ENCODE measurements around the gene NRM. TPM values are rescaled to one million over a fixed set of nuclear protein-coding genes. Genes with fewer than 3 reads are reported as not detected.

Gene NRM
- total and polyA plus RNA-seq, 2 of the 13 experiments (the other 11 are each of a cell fraction or from before 2014, with no cell fraction given): 12.5 to 16.0 TPM

GRCh38 chr6:30654798-30655742 lies 35.7 kb downstream of the NRM start (continued):
- TF ChIP-seq CTCF (CRISPR knock-in tag; IDR thresholded peaks at IDR 0.05) (peak; percentile 40), IRF2 (CRISPR knock-in tag; IDR thresholded peaks at IDR 0.05) (peak; percentile 95; the same call in 1 of the 2 replicates), ZNF343 (CRISPR knock-in tag; IDR thresholded peaks at IDR 0.05) (no peak; the same call in 1 of the 2 replicates), ZNF33B (CRISPR knock-in tag; IDR thresholded peaks at IDR 0.05) (0 out of 2 replicates have a peak, but pooled peaks have one; percentile 25), ZNF407 (CRISPR knock-in tag; IDR thresholded peaks at IDR 0.05; ENCODE audit: not compliant biosample characterization) (peak; percentile 24), ZFP82 (CRISPR knock-in tag; IDR thresholded peaks at IDR 0.05; ENCODE audit: borderline replicate concordance) (no peak), ZNF207 (IDR thresholded peaks at IDR 0.05; ENCODE audit: borderline replicate concordance) (no peak), BRCA1 (CRISPR knock-in tag; IDR thresholded peaks at IDR 0.05) (no peak; the same call in 1 of the 2 replicates), U2AF1 (optimal IDR thresholded peaks at IDR 0.05; ENCODE audit: low read depth, low read length) (peak; percentile 76), RXRA (CRISPR knock-in tag; IDR thresholded peaks at IDR 0.05) (peak; percentile 91), PRMT3 (CRISPR knock-in tag; IDR thresholded peaks at IDR 0.05; ENCODE audit: borderline replicate concordance, low read depth) (no peak)
- TF ChIP-seq, protein P1, sequence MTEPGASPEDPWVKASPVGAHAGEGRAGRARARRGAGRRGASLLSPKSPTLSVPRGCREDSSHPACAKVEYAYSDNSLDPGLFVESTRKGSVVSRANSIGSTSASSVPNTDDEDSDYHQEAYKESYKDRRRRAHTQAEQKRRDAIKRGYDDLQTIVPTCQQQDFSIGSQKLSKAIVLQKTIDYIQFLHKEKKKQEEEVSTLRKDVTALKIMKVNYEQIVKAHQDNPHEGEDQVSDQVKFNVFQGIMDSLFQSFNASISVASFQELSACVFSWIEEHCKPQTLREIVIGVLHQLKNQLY (CRISPR knock-in tag; IDR thresholded peaks at IDR 0.05): peak; percentile 88
- TF ChIP-seq, protein P2, sequence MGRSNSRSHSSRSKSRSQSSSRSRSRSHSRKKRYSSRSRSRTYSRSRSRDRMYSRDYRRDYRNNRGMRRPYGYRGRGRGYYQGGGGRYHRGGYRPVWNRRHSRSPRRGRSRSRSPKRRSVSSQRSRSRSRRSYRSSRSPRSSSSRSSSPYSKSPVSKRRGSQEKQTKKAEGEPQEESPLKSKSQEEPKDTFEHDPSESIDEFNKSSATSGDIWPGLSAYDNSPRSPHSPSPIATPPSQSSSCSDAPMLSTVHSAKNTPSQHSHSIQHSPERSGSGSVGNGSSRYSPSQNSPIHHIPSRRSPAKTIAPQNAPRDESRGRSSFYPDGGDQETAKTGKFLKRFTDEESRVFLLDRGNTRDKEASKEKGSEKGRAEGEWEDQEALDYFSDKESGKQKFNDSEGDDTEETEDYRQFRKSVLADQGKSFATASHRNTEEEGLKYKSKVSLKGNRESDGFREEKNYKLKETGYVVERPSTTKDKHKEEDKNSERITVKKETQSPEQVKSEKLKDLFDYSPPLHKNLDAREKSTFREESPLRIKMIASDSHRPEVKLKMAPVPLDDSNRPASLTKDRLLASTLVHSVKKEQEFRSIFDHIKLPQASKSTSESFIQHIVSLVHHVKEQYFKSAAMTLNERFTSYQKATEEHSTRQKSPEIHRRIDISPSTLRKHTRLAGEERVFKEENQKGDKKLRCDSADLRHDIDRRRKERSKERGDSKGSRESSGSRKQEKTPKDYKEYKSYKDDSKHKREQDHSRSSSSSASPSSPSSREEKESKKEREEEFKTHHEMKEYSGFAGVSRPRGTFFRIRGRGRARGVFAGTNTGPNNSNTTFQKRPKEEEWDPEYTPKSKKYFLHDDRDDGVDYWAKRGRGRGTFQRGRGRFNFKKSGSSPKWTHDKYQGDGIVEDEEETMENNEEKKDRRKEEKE (IDR thresholded peaks at IDR 0.05): no peak

Measured in HepG2 (cell line).